Measurements from ENCODE around the gene TDRD15.
"Not testable (repeated sequence)": the region's sequence is repeated elsewhere in the genome, so short reads cannot be mapped to it uniquely, and the experiment has no call there.

TDRD15 gene

DNA sequence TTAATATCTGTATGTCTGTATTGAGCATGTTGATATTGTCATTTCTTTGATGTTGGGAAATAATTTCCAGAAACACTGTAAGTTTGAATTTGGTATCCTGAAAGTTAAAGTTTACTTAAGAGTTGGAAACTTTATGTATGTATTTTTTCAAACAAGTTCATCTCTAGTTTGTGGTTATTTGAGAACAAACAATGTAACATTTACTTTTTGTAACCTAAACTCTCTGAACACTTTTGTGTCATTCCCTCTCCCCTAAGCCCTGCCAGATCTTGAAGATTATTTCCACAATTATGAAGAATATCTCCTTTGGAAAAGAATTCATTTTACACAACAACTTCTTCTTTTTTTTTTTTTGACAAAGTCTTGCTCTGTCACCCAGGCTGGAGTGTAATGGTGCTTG is 24.9 kb downstream of the TDRD15 start:
- no peak for DNase-seq

- DNase-seq = not testable (repeated sequence)
Observed at GRCh38 chr2:21151234-21151633, 27.5 kb downstream of the TDRD15 start.

GRCh38 chr2:21155365-21156136 is 31.8 kb downstream of the TDRD15 start:
- no peak for DNase-seq

DNA sequence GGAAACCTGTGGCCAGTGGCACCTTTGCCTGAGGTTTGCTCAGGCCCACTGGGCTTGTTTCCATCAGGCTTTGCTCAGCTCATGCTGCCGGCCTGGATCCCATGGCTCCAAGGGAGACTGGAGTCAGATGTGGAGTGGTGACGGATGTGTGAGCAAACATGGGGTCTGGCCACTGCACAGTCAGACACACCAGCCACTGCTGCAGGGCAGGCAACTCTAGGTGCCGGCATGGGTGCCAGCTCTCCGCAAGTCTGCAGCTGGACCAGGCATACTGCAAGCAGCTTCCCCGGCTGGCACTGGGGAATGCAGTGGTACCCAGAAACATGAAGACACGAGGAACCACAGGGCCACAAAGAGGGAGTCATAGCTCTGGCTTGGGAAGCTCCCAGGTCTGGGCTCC is 37.4 kb downstream of the TDRD15 start:
- no peak for DNase-seq

DNA sequence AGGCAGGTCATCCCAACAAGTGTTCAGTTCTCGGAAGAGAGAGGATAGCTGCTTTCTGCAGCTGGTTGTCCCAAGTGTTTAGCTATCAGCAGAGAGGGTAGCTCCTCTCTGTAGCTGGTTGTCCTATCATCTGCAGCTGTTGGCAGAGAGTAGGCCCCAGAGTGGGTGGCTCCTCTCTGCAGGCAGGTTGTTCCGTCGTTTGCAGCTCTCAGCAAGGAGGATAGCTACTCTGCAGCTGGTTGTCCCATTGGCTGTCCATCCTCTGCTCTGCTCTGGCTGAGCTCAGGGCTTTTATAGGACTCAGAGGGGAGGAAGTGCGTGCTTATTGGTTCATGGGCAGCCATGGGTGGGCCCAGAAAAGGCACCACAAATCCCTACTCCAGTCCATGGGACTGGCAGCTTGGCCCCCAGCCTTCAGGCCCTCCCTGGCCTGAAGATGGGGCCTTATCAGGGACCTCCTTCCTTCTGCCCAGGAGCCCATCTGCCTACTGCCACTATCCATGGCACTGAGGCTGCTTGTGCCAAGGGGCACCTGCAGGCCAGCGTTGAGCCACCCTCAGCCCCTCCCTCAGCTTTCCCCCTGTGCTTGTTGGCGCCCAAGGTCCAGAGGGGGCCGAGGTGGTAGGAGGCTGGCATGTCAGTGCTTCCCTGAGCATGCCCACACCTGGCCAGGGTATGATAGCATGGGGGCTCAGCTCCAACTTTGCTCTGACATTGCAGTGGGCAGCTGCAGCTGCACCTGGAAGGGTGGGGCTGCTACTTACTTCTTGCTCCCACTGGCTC is 38.3 kb downstream of the TDRD15 start:
- no peak for DNase-seq

DNA sequence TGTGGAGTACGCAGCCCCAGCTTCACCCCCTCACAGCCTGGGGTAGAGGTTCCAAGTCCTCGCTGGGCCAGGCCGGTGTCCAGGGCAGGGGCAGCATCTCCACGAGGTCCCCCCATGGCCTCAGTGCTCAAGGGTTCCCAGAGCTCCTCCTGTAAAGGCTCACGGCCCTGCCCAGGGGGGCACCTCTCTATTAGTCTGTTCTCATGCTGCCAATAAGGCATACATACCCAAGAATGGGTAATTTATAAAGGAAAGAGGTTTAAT is 38.8 kb downstream of the TDRD15 start:
- DNase-seq = no peak

- no peak for DNase-seq
Observed at GRCh38 chr2:21163213-21163612, 39.4 kb downstream of the TDRD15 start.

DNA sequence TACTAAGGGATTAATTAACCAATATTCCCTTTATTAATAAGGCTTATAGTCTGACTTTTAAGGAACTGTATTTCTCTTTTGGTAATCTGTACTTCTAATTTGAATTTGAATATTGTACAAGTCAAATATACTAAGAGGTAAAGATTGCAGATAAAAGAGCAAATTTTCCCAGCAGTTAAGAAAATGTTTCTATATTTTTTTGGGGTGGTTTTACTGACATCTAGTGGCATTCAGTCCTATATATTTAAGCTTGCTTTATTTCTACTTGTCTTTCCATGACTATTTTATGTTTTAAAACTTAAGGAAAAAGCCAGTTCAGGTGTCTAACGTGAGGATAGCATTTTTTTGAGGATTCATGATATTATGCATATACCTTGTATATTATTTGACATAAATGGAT is 41.6 kb downstream of the TDRD15 start:
- DNase-seq = peak in 1 of 4 experiments; percentile 2

- DNase-seq = peak; percentile 35 to 69 (median 49)
Observed at GRCh38 chr2:21175895-21176646, 52.3 kb downstream of the TDRD15 start.

- no peak for DNase-seq
Observed at GRCh38 chr2:21181957-21182356, 58.2 kb downstream of the TDRD15 start.

DNA sequence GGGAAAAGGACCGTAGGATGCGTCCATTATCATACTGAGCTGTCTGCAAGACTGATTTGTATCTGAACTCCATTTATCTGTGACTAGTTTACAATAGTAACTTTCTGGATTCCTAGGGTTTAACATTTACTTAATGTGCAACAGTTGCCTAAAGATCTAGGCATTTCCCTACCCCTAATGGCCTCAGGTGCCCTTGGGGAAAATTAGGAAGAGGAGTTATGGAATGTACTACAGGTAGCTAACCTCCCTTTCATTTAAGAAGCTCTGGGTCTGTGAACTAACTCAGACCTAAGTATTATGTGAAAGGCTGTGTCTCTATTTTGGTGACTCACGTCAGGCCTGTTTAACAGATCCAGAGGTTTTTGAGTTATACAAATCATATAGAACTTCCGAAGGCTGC is 59.5 kb downstream of the TDRD15 start:
- no peak for DNase-seq

GRCh38 chr2:21183726-21184125 is 60.0 kb downstream of the TDRD15 start:
- DNase-seq = no peak

GRCh38 chr2:21191535-21191934 is 67.8 kb downstream of the TDRD15 start:
- DNase-seq = no peak

Data from suppressor macrophage (primary cell).